NCI-H2227 treated with DMSO at 0.1 percent for 48 hours (cell line): ENCODE results near the gene HHAT.
A peak's percentile ranks its signal among the peaks of the same experiment; 100 is the strongest.

Experiments
- DNase-seq: peaks from one replicate; lab custom pipeline; 2025; lab: John Stamatoyannopoulos, UW

HHAT gene

GRCh38 chr1:210489491-210489890, 160.8 kb downstream of the HHAT start:
- no peak for DNase-seq

GRCh38 chr1:210490781-210491180, 162.1 kb downstream of the HHAT start:
- DNase-seq = no peak

GRCh38 chr1:210496063-210496462, 167.4 kb downstream of the HHAT start:
- no peak for DNase-seq

GRCh38 chr1:210499956-210500355, 171.3 kb downstream of the HHAT start:
- no peak for DNase-seq

- no peak for DNase-seq
These were observed 172.1 kb downstream of the HHAT start for GRCh38 chr1:210500831-210501230.

GRCh38 chr1:210504286-210504685, 175.6 kb downstream of the HHAT start:
- DNase-seq = no peak

- no peak for DNase-seq
These were observed 177.1 kb downstream of the HHAT start for GRCh38 chr1:210505601-210506496.

- DNase-seq = no peak
These were observed 178.0 kb downstream of the HHAT start for GRCh38 chr1:210506689-210507088.

GRCh38 chr1:210516092-210516656, 187.5 kb downstream of the HHAT start:
- peak; percentile 27 for DNase-seq

GRCh38 chr1:210516697-210517459, 188.2 kb downstream of the HHAT start:
- peak; percentile 10 for DNase-seq

- DNase-seq = no peak
These were observed 195.1 kb downstream of the HHAT start for GRCh38 chr1:210523830-210524229.

GRCh38 chr1:210525716-210526454, 197.2 kb downstream of the HHAT start:
- DNase-seq = no peak

- no peak for DNase-seq
These were observed 198.4 kb downstream of the HHAT start for GRCh38 chr1:210527091-210527490.

- DNase-seq = no peak
These were observed 202.9 kb downstream of the HHAT start for GRCh38 chr1:210531475-210532222.

GRCh38 chr1:210532223-210532598, 203.5 kb downstream of the HHAT start:
- DNase-seq = no peak

- no peak for DNase-seq
These were observed 207.1 kb downstream of the HHAT start for GRCh38 chr1:210535761-210536160.

GRCh38 chr1:210536254-210536961, 207.7 kb downstream of the HHAT start:
- DNase-seq = peak; percentile 33

- no peak for DNase-seq
These were observed 211.6 kb downstream of the HHAT start for GRCh38 chr1:210540288-210540687.

- no peak for DNase-seq
These were observed 213.1 kb downstream of the HHAT start for GRCh38 chr1:210541680-210542358.

GRCh38 chr1:210551899-210552298, 223.2 kb downstream of the HHAT start:
- no peak for DNase-seq
